HEK293 (cell line): ENCODE measurements around the gene GALNS.
A peak's percentile ranks its signal among the peaks of the same experiment; 100 is the strongest.

ENCODE experiments used
- CTCF ChIA-PET: fragments of 350-600 bp; formaldehyde crosslinking; extraction: SDS; loops from one replicate; lab custom pipeline; 2021; ENCODE audit warnings: antibody characterized with exemption; lab: Yijun Ruan, JAX
- POLR2A ChIA-PET: fragments of 300-600 bp; formaldehyde crosslinking; extraction: SDS; loops from one replicate; lab custom pipeline; 2020; ENCODE audit warnings: antibody characterized with exemption, inconsistent platforms; lab: Yijun Ruan, JAX
- H3K27ac ChIP-seq: fragments of 200-500 bp; sonication (Bioruptor generic); 2 replicates; pipeline ENCODE4 v1.5.1; 2014; ENCODE audit warnings: low read depth, low read length, control low read depth, inconsistent platforms; ENCODE audit errors: extremely low read depth
- H3K36me3 ChIP-seq, 2 experiments: fragments of 200-500 bp in 1 of 2; sonication (Bioruptor generic) in 1 of 2; 1 replicate in 1 of 2; 2 replicates in 1 of 2; pipeline ENCODE4 v1.5.1; 2014 to 2017; ENCODE audit warnings: inconsistent platforms in 2 of 2, low read length in 2 of 2; ENCODE audit not compliant: control insufficient read depth in 2 of 2, insufficient read depth in 1 of 2
- H3K4me1 ChIP-seq: fragments of 200-500 bp; sonication (Bioruptor generic); 2 replicates; pipeline ENCODE4 v1.5.1; 2014; ENCODE audit warnings: mild to moderate bottlenecking, low read length, inconsistent platforms; ENCODE audit not compliant: control insufficient read depth, insufficient read depth
- H3K4me3 ChIP-seq: 2 replicates; pipeline ENCODE4 v1.5.1; 2011; ENCODE audit warnings: low read depth, mild to moderate bottlenecking, control low read depth, low read length, moderate library complexity
- H3K9me3 ChIP-seq: fragments of 200-500 bp; sonication (Bioruptor generic); 2 replicates; pipeline ENCODE4 v1.5.1; 2014; ENCODE audit warnings: low read depth, low read length, inconsistent platforms; ENCODE audit not compliant: control insufficient read depth, insufficient read depth
- CTCF ChIP-seq: fragments of 450-650 bp; formaldehyde crosslinking; IDR thresholded peaks from 2 replicates; pipeline ENCODE4 v1.5.1; 2016; ENCODE audit warnings: missing biosample characterization, missing genetic modification characterization
- GLIS1 ChIP-seq: fragments of 450-650 bp; formaldehyde crosslinking; IDR thresholded peaks from 2 replicates; pipeline ENCODE4 v1.5.1; 2016; ENCODE audit warnings: missing biosample characterization, missing genetic modification characterization
- GLIS2 ChIP-seq: fragments of 450-650 bp; formaldehyde crosslinking; IDR thresholded peaks from 2 replicates; pipeline ENCODE4 v1.5.1; 2016; ENCODE audit warnings: missing biosample characterization, missing genetic modification characterization
- HIC1 ChIP-seq: fragments of 450-650 bp; formaldehyde crosslinking; IDR thresholded peaks from 2 replicates; pipeline ENCODE4 v1.5.1; 2016; ENCODE audit warnings: missing biosample characterization, missing genetic modification characterization
- KLF7 ChIP-seq: fragments of 450-650 bp; formaldehyde crosslinking; IDR thresholded peaks from 2 replicates; pipeline ENCODE4 v1.5.1; 2016; ENCODE audit warnings: missing biosample characterization, missing genetic modification characterization, borderline replicate concordance
- OVOL3 ChIP-seq: fragments of 450-650 bp; formaldehyde crosslinking; IDR thresholded peaks from 2 replicates; pipeline ENCODE4 v1.5.1; 2016; ENCODE audit warnings: missing biosample characterization, missing genetic modification characterization
- ZBTB17 ChIP-seq: fragments of 450-650 bp; formaldehyde crosslinking; IDR thresholded peaks from 2 replicates; pipeline ENCODE4 v1.5.1; 2016; ENCODE audit warnings: missing biosample characterization, missing genetic modification characterization
- ZFHX2 ChIP-seq: fragments of 450-650 bp; formaldehyde crosslinking; conservative IDR thresholded peaks from 2 replicates; pipeline ENCODE4 v1.5.1; 2016; ENCODE audit warnings: missing biosample characterization, missing genetic modification characterization
- ZNF112 ChIP-seq: fragments of 450-650 bp; formaldehyde crosslinking; IDR thresholded peaks from 2 replicates; pipeline ENCODE4 v1.5.0; 2017; ENCODE audit warnings: missing biosample characterization, missing genetic modification characterization
- ZNF2 ChIP-seq: fragments of 450-650 bp; formaldehyde crosslinking; IDR thresholded peaks from 2 replicates; pipeline ENCODE4 v1.5.1; 2016; ENCODE audit warnings: missing biosample characterization, missing genetic modification characterization
- ZNF211 ChIP-seq: fragments of 450-650 bp; formaldehyde crosslinking; IDR thresholded peaks from 2 replicates; pipeline ENCODE4 v1.5.1; 2016; ENCODE audit warnings: low read depth, missing biosample characterization, missing genetic modification characterization
- ZNF24 ChIP-seq: fragments of 450-650 bp; formaldehyde crosslinking; IDR thresholded peaks from 2 replicates; pipeline ENCODE4 v1.5.1; 2016; ENCODE audit warnings: missing biosample characterization, missing genetic modification characterization
- ZNF473 ChIP-seq: fragments of 450-650 bp; formaldehyde crosslinking; IDR thresholded peaks from 2 replicates; pipeline ENCODE4 v1.5.1; 2017; ENCODE audit warnings: missing biosample characterization, missing genetic modification characterization
- ZNF654 ChIP-seq: fragments of 450-650 bp; formaldehyde crosslinking; IDR thresholded peaks from 2 replicates; pipeline ENCODE4 v1.5.1; 2016; ENCODE audit warnings: low read depth, missing biosample characterization, missing genetic modification characterization
- ZNF707 ChIP-seq: fragments of 450-650 bp; formaldehyde crosslinking; IDR thresholded peaks from 2 replicates; pipeline ENCODE4 v1.5.1; 2016; ENCODE audit warnings: missing biosample characterization, missing genetic modification characterization
- ZSCAN23 ChIP-seq: fragments of 450-650 bp; formaldehyde crosslinking; IDR thresholded peaks from 2 replicates; pipeline ENCODE4 v1.5.1; 2016; ENCODE audit warnings: missing biosample characterization, missing genetic modification characterization

Gene GALNS

DNA sequence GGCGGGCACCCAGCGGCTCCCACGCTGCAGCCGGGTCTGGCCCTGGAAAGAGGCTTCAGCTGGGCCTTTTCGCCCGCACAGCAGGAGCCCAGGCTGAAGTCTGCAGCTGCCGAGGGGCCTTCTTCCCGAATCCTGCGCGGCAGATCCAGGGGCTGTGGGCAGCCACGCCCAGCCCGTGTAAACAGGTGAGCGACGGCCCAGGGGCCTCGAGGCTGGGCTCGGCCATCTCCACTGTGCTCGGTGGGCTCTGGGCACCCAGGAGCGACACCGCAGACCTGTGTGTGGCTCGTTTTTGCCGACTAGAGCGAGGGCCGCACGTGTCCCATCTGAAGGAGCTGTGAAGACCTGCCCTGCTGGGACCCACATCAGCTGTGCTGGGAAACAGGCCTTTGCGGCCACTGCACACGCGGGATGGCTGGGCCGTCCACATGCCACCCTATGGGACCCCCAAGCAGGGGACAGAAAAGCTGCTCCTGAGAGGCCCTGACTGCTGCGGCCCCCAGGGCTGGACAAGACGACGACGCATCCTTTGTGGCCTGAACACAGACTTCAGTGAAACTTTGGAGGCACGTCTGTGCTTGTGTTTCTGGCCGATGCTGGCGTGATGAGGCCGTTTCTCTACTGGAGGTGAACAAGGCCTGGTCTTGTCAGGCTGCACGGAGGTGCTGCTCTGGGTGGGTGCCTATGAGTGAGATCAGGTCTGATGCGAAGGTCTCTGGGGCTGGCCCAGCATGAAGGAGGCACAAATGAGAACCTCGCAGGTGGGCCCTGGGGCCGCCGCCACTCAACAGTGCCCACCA, 39.8 kb downstream of the GALNS start:
- Histone ChIP-seq H3K4me3 (no peak overlapping the region), H3K27ac (no peak overlapping the region), H3K4me1 (peaks cover 3% of the 10 kb centered on the region; the same call in 1 of the 2 replicates), H3K36me3 (no peaks in the 10 kb centered on the region), H3K9me3 (no peaks in the 10 kb centered on the region)
- POLR2A ChIA-PET = no interaction called here
- CTCF ChIA-PET = interaction anchor here (1.0 to 5.1 kb wide), 3 partner anchors 41 to 399 kb away, joined by 3 to 19 read pairs (median 3); no protein-coding TSS in a partner anchor
- TF ChIP-seq ZNF707 (tag by site-specific recombination) (no peak), ZSCAN23 (no peak), ZNF473 (tag by site-specific recombination) (no peak), OVOL3 (tag by site-specific recombination) (no peak), GLIS2 (tag by site-specific recombination) (no peak), ZNF24 (tag by site-specific recombination) (no peak), ZNF654 (no peak)

- peaks cover 3% of the 10 kb centered on the region; the same call in 1 of the 2 replicates for H3K4me1 ChIP-seq
- CTCF ChIA-PET = interaction anchor here (0.6 to 5.1 kb wide), 6 partner anchors 42 to 402 kb away, joined by 3 to 19 read pairs (median 4); partner anchors contain the start of genes CDH15 and ZNF778
- no peaks in the 10 kb centered on the region for H3K9me3 ChIP-seq
- peaks cover 0 to under 1% of the 10 kb centered on the region in 2 experiments; a peak in 1 of 3 replicates for H3K36me3 ChIP-seq
- H3K4me3 ChIP-seq = no peak overlapping the region
- TF ChIP-seq KLF7 (tag by site-specific recombination) (no peak), ZNF2 (0 out of 2 replicates have a peak, but pooled peaks have one; percentile 33), ZBTB17 (tag by site-specific recombination) (peak; percentile 70), ZNF112 (no peak), ZNF24 (tag by site-specific recombination) (no peak), CTCF (peak; percentile 96), GLIS1 (tag by site-specific recombination) (peak; percentile 26; the same call in 1 of the 2 replicates), ZFHX2 (tag by site-specific recombination) (0 out of 2 replicates have a peak, but pooled peaks have one; percentile 34), HIC1 (peak; percentile 41; the same call in 1 of the 2 replicates), ZNF654 (peak; percentile 56), GLIS2 (tag by site-specific recombination) (0 out of 2 replicates have a peak, but pooled peaks have one; percentile 14)
- no peak overlapping the region for H3K27ac ChIP-seq
- POLR2A ChIA-PET = no interaction called here
These were observed 40.7 kb downstream of the GALNS start for GRCh38 chr16:88815901-88816589.

DNA sequence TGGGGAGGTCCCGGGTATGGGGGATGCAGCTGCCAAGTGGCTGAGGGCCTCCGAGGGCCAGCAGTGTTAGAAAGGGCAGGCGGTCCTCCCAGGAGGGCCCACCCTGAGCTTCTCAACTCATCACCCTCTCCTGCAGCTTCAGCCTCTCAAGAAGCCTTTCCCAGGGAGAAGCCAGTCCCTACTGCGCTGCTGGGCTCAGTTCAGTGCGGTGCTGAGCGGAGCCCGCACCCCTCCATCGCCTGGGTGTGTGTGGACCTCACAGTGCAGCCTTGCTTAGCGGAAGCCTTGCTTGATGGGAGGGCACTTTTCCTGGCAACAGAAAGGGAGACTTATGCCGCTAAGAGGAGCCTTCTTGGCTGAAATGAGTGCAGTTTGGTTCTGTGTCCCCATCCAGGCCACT, 41.5 kb downstream of the GALNS start:
- no peak for TF ChIP-seq ZNF211 (tag by site-specific recombination)
- TF ChIP-seq HIC1 = no peak
- H3K4me1 ChIP-seq = peaks cover 3% of the 10 kb centered on the region; the same call in 1 of the 2 replicates
- CTCF ChIA-PET = interaction anchor here (0.6 to 5.1 kb wide), 5 partner anchors 42 to 402 kb away, joined by 3 to 19 read pairs (median 4); partner anchors contain the start of genes CDH15 and ZNF778
- no peak overlapping the region for H3K27ac ChIP-seq
- POLR2A ChIA-PET = interaction anchor here (0.7 kb wide), 1 partner anchor 43 kb away, joined by 3 read pairs; no protein-coding TSS in a partner anchor
- no peak overlapping the region for H3K4me3 ChIP-seq
- peaks cover 0 to 9% of the 10 kb centered on the region in 2 experiments; a peak in 1 of 3 replicates for H3K36me3 ChIP-seq
- no peaks in the 10 kb centered on the region for H3K9me3 ChIP-seq
